Mammary microvascular endothelial cell (primary cell): ENCODE data around the gene NANOS3. TPM values are rescaled to one million over a fixed set of nuclear protein-coding genes. Genes with fewer than 3 reads are reported as not detected.

Experiments used
- total RNA-seq: library from RNA; depleted of rRNA; stranded (reverse); fragments of >200 nt; gene quantifications from 2 replicates; pipeline ENCODE4 v1.2.3, GENCODE V29; 2015

Gene NANOS3
- total RNA-seq = not detected in 2 replicates

GRCh38 chr19:13876834-13877233 lies at the start of gene NANOS3:
NANOS3 (plus strand) TSS chr19:13877134; CDS start chr19:13877249, 115 bp downstream.

DNA sequence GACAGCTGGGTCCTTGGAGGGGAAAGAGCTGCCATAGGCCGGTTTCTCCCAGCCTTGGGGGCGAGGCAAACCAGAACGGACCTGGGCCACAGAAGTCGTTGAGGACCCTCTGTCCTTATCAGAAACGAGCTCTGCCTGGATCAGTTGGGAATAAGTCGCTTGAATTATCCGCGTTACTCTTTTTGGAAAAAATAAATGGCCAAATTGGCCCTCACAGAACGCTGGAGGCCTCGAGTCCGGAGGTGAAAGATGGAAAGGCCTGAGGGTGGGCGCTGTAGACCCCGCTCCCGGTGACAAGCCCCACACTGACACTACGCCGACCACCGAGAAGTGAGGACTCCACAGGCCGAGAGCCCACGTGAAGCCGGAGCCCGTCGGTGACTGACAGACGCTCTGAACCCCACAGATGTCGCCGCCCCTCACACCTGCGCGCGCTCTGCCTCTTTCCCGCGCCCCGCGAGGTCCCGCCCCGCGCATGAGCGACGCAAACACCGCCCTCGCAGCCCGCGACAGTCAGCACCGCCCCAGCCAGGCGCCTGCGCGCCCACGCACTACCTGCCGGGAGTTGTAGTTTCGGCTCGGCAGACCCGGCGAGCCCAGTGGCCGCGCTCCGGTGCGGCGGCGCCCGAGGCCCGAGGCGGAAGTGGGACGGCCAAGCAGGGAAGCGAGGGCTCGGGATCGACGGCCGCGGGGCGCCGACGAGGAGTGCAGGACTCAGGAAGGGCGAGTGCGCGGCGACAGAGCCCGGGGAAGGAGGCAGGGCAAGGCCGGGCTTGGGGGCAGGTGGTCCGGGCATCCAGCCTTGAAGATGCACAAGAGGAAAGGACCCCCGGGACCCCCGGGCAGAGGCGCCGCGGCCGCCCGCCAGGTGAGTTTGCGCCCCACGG lies 28.9 kb downstream of the NANOS3 start, which contains the start of the genes BRME1 and CC2D1A:
Gene BRME1 (minus strand): TSS at position 484 of the 887 bp plus-strand sequence. CDS start 1,225 bp downstream, outside the sequence.
Gene CC2D1A (plus strand): TSS at position 568 of the 887 bp plus-strand sequence. CDS start 241 bp downstream, at position 809.

Other genes with a start within 250 kb of the NANOS3 start
- 31.6 and 41.0 TPM in 2 replicates for gene MRI1, start 112.6 kb upstream of the NANOS3 start, total RNA-seq
- gene C19orf53, start 102.7 kb upstream of the NANOS3 start, total RNA-seq = 212 and 232 TPM in 2 replicates
- gene ZSWIM4, start 81.7 kb upstream of the NANOS3 start, total RNA-seq = 6.9 and 9.0 TPM in 2 replicates
- gene BRME1, start 29.0 kb downstream of the NANOS3 start, total RNA-seq = 0.13 and 0.79 TPM in 2 replicates
- gene CC2D1A, start 29.1 kb downstream of the NANOS3 start, total RNA-seq = 19.9 and 26.3 TPM in 2 replicates
- 1.1 TPM in 1 of 2 replicates, not detected in the other for gene PODNL1, start 61.3 kb downstream of the NANOS3 start, total RNA-seq
- 25.1 and 33.5 TPM in 2 replicates for gene DCAF15, start 75.4 kb downstream of the NANOS3 start, total RNA-seq
- gene RFX1, start 129.2 kb downstream of the NANOS3 start, total RNA-seq = 3.7 and 4.6 TPM in 2 replicates
- gene RLN3, start 151.0 kb downstream of the NANOS3 start, total RNA-seq = not detected in 2 replicates
- gene IL27RA, start 154.6 kb downstream of the NANOS3 start, total RNA-seq = 5.5 and 7.1 TPM in 2 replicates
- gene PALM3, start 184.9 kb downstream of the NANOS3 start, total RNA-seq = not detected in 2 replicates
- 0.05 and 1.00 TPM in 2 replicates for gene MISP3, start 195.7 kb downstream of the NANOS3 start, total RNA-seq
- not detected in 2 replicates for gene C19orf67, start 208.6 kb downstream of the NANOS3 start, total RNA-seq
- gene SAMD1, start 213.6 kb downstream of the NANOS3 start, total RNA-seq = 24.5 and 30.3 TPM in 2 replicates
- gene PRKACA, start 240.6 kb downstream of the NANOS3 start, total RNA-seq = 79.1 and 83.7 TPM in 2 replicates